ENCODE data around the gene KDM5B.
"Not testable (repeated sequence)": the region's sequence is repeated elsewhere in the genome, so short reads cannot be mapped to it uniquely, and the experiment has no call there.

KDM5B gene

GRCh38 chr1:202831906-202832305 lies 23.7 kb upstream of the KDM5B start:
- Mint-ChIP-seq H3K4me1 (peaks cover 20% of the 10 kb centered on the region), H3K27ac (no peak overlapping the region), H3K27me3 (no peaks in the 10 kb centered on the region), H3K36me3 (no peaks in the 10 kb centered on the region), H3K9me3 (no peaks in the 10 kb centered on the region), H3K4me3 (no peak overlapping the region)

GRCh38 chr1:202829223-202829622 lies 21.0 kb upstream of the KDM5B start:
- H3K4me3 Mint-ChIP-seq, H3K27ac Mint-ChIP-seq, H3K27me3 Mint-ChIP-seq, H3K36me3 Mint-ChIP-seq, H3K9me3 Mint-ChIP-seq, H3K4me1 Mint-ChIP-seq: not testable (repeated sequence)

- H3K27me3 Mint-ChIP-seq: no peaks in the 10 kb centered on the region
- H3K4me1 Mint-ChIP-seq: no peaks in the 10 kb centered on the region
- H3K36me3 Mint-ChIP-seq: no peaks in the 10 kb centered on the region
- no peak overlapping the region for H3K4me3 Mint-ChIP-seq
- no peak overlapping the region for H3K27ac Mint-ChIP-seq
- no peaks in the 10 kb centered on the region for H3K9me3 Mint-ChIP-seq
Measured at GRCh38 chr1:202825748-202826147, 17.5 kb upstream of the KDM5B start.

GRCh38 chr1:202821467-202821866 lies 13.2 kb upstream of the KDM5B start:
- Mint-ChIP-seq H3K9me3 (no peaks in the 10 kb centered on the region), H3K4me3 (no peak overlapping the region), H3K27ac (no peak overlapping the region), H3K27me3 (no peaks in the 10 kb centered on the region), H3K36me3 (no peaks in the 10 kb centered on the region), H3K4me1 (no peaks in the 10 kb centered on the region)

- Mint-ChIP-seq H3K27ac (no peak overlapping the region), H3K9me3 (no peaks in the 10 kb centered on the region), H3K36me3 (no peaks in the 10 kb centered on the region), H3K4me1 (no peaks in the 10 kb centered on the region), H3K27me3 (no peaks in the 10 kb centered on the region), H3K4me3 (no peak overlapping the region)
Measured at GRCh38 chr1:202818819-202819218, 10.6 kb upstream of the KDM5B start.

- Mint-ChIP-seq H3K4me1 (peaks cover 11% of the 10 kb centered on the region), H3K4me3 (no peak overlapping the region), H3K36me3 (no peaks in the 10 kb centered on the region), H3K27ac (no peak overlapping the region), H3K27me3 (no peaks in the 10 kb centered on the region), H3K9me3 (no peaks in the 10 kb centered on the region)
Measured at GRCh38 chr1:202815120-202815519, 6.9 kb upstream of the KDM5B start.

- Mint-ChIP-seq H3K9me3 (no peaks in the 10 kb centered on the region), H3K36me3 (no peaks in the 10 kb centered on the region), H3K27ac (peak overlapping the region; percentile 57), H3K27me3 (no peaks in the 10 kb centered on the region), H3K4me3 (peak overlapping the region; percentile 49), H3K4me1 (peaks cover 28% of the 10 kb centered on the region)
Measured at GRCh38 chr1:202812176-202813026, 4.2 kb upstream of the KDM5B start.

GRCh38 chr1:202811296-202812175 lies 3.3 kb upstream of the KDM5B start:
- Mint-ChIP-seq H3K36me3 (no peaks in the 10 kb centered on the region), H3K4me3 (peak overlapping the region; percentile 86), H3K9me3 (no peaks in the 10 kb centered on the region), H3K4me1 (peaks cover 29% of the 10 kb centered on the region), H3K27ac (peak overlapping the region; percentile 90), H3K27me3 (no peaks in the 10 kb centered on the region)

GRCh38 chr1:202810615-202811295 lies 2.5 kb upstream of the KDM5B start, which contains the start of gene PCAT6:
Gene PCAT6 (plus strand): TSS chr1:202810954.
- peaks cover 36% of the 10 kb centered on the region for H3K4me1 Mint-ChIP-seq
- no peaks in the 10 kb centered on the region for H3K27me3 Mint-ChIP-seq
- peak within 1 kb of the TSS; percentile 90 for H3K27ac Mint-ChIP-seq
- H3K9me3 Mint-ChIP-seq: no peaks in the 10 kb centered on the region
- peaks cover 2% of the 10 kb centered on the region for H3K36me3 Mint-ChIP-seq
- peak within 1 kb of the TSS; percentile 86 for H3K4me3 Mint-ChIP-seq

GRCh38 chr1:202810193-202810614 lies 2.0 kb upstream of the KDM5B start:
- H3K4me1 Mint-ChIP-seq: peaks cover 42% of the 10 kb centered on the region
- H3K4me3 Mint-ChIP-seq: peak overlapping the region; percentile 86
- H3K36me3 Mint-ChIP-seq: peaks cover 2% of the 10 kb centered on the region
- no peaks in the 10 kb centered on the region for H3K27me3 Mint-ChIP-seq
- no peaks in the 10 kb centered on the region for H3K9me3 Mint-ChIP-seq
- H3K27ac Mint-ChIP-seq: peak overlapping the region; percentile 87

GRCh38 chr1:202809597-202810159 lies 1.5 kb upstream of the KDM5B start:
- Mint-ChIP-seq H3K4me3 (peak overlapping the region; percentile 93), H3K27me3 (no peaks in the 10 kb centered on the region), H3K36me3 (peaks cover 2% of the 10 kb centered on the region), H3K9me3 (no peaks in the 10 kb centered on the region), H3K27ac (peak overlapping the region; percentile 56), H3K4me1 (peaks cover 45% of the 10 kb centered on the region)

- H3K4me1 Mint-ChIP-seq: peaks cover 65% of the 10 kb centered on the region
- no peaks in the 10 kb centered on the region for H3K9me3 Mint-ChIP-seq
- H3K36me3 Mint-ChIP-seq: peaks cover 2% of the 10 kb centered on the region
- H3K4me3 Mint-ChIP-seq: peak overlapping the region; percentile 93
- H3K27me3 Mint-ChIP-seq: no peaks in the 10 kb centered on the region
- peak overlapping the region; percentile 84 for H3K27ac Mint-ChIP-seq
Measured at GRCh38 chr1:202807451-202807925, 733 bp downstream of the KDM5B start.

GRCh38 chr1:202806845-202807450 lies 1.3 kb downstream of the KDM5B start:
- Mint-ChIP-seq H3K9me3 (no peaks in the 10 kb centered on the region), H3K27ac (peak overlapping the region; percentile 99), H3K36me3 (peaks cover 2% of the 10 kb centered on the region), H3K4me3 (peak overlapping the region; percentile 93), H3K4me1 (peaks cover 69% of the 10 kb centered on the region), H3K27me3 (no peaks in the 10 kb centered on the region)

GRCh38 chr1:202805886-202806844 lies 2.1 kb downstream of the KDM5B start:
- H3K27me3 Mint-ChIP-seq: no peaks in the 10 kb centered on the region

More at GRCh38 chr1:202805886-202806844, 2.1 kb downstream of the KDM5B start:
- Mint-ChIP-seq H3K27ac (peak overlapping the region; percentile 99), H3K9me3 (no peaks in the 10 kb centered on the region), H3K4me3 (peak overlapping the region; percentile 93), H3K36me3 (peaks cover 2% of the 10 kb centered on the region), H3K4me1 (peaks cover 67% of the 10 kb centered on the region)
